Measurements from ENCODE around the gene CCBE1. TPM values are rescaled to one million over a fixed set of nuclear protein-coding genes. Genes with fewer than 3 reads are reported as not detected.

Gene CCBE1
- total and polyA plus RNA-seq, 4 donors, result 3.4 to 59.0 (median 21.9) TPM

GRCh38 chr18:59423259-59423658 lies 274.0 kb downstream of the CCBE1 start:
- H3K9me3 ChIP-seq (ENCODE audit: control insufficient read depth in 4 of 4, insufficient read depth in 3 of 4, low read length in 3 of 4), result no peaks in the 10 kb centered on the region
- 52 to 65% methylated on average over 2 of the region's 2 CpGs for WGBS, 2 donors
- DNase-seq, result peak in 2 of 3 donors; percentile 20 to 41
- no peaks in the 10 kb centered on the region for H3K27me3 ChIP-seq (ENCODE audit: control insufficient read depth in 3 of 3, insufficient read depth in 3 of 3, low read length in 2 of 3)
- TF ChIP-seq CTCF (IDR thresholded peaks at IDR 0.05; ENCODE audit: control extremely low read depth, extremely low read depth), result no peak
- ATAC-seq (ENCODE audit: insufficient read depth, low FRiP score), result no peak
- H3K9ac ChIP-seq (ENCODE audit: insufficient read depth in 1 of 2, low read length in 2 of 2), result no peak overlapping the region
- H3K27ac ChIP-seq (ENCODE audit: low read depth in 1 of 2, low read length in 1 of 2), result no peak overlapping the region
- peaks cover 0 to 20% (median 0%) of the 10 kb centered on the region in 5 donors for H3K4me1 ChIP-seq (ENCODE audit: control insufficient read depth in 5 of 5, insufficient read depth in 5 of 5, low read length in 5 of 5)
- H3K36me3 ChIP-seq (ENCODE audit: control insufficient read depth in 4 of 4, insufficient read depth in 4 of 4, low read length in 4 of 4), result no peaks in the 10 kb centered on the region
- no peak overlapping the region for H3K4me3 ChIP-seq

- Histone ChIP-seq H3K4me3 (no peak overlapping the region), H3K9me3 (ENCODE audit: control insufficient read depth in 4 of 4, insufficient read depth in 3 of 4, low read length in 3 of 4) (no peaks in the 10 kb centered on the region), H3K27ac (ENCODE audit: low read depth in 1 of 2, low read length in 1 of 2) (no peak overlapping the region), H3K27me3 (ENCODE audit: control insufficient read depth in 3 of 3, insufficient read depth in 3 of 3, low read length in 2 of 3) (no peaks in the 10 kb centered on the region), H3K9ac (ENCODE audit: insufficient read depth in 1 of 2, low read length in 2 of 2) (no peak overlapping the region), H3K36me3 (ENCODE audit: control insufficient read depth in 4 of 4, insufficient read depth in 4 of 4, low read length in 4 of 4) (no peaks in the 10 kb centered on the region), H3K4me1 (ENCODE audit: control insufficient read depth in 5 of 5, insufficient read depth in 5 of 5, low read length in 5 of 5) (peaks cover 0 to 20% (median 0%) of the 10 kb centered on the region in 5 donors)
- 64 to 69% methylated on average over 4 of the region's 4 CpGs for WGBS, 2 donors
- no peak for ATAC-seq (ENCODE audit: insufficient read depth, low FRiP score)
- DNase-seq, result no peak
- no peak for TF ChIP-seq CTCF (IDR thresholded peaks at IDR 0.05; ENCODE audit: control extremely low read depth, extremely low read depth)
Observed at GRCh38 chr18:59420244-59420643, 277.0 kb downstream of the CCBE1 start.

GRCh38 chr18:59419386-59419785 lies 277.8 kb downstream of the CCBE1 start:
- ATAC-seq (ENCODE audit: insufficient read depth, low FRiP score) (no peak), DNase-seq (peak in 2 of 3 donors; percentile 67 to 74)
- Histone ChIP-seq H3K27ac (ENCODE audit: low read depth in 1 of 2, low read length in 1 of 2) (no peak overlapping the region), H3K9ac (ENCODE audit: insufficient read depth in 1 of 2, low read length in 2 of 2) (no peak overlapping the region), H3K27me3 (ENCODE audit: control insufficient read depth in 3 of 3, insufficient read depth in 3 of 3, low read length in 2 of 3) (no peaks in the 10 kb centered on the region), H3K4me1 (ENCODE audit: control insufficient read depth in 5 of 5, insufficient read depth in 5 of 5, low read length in 5 of 5) (peaks cover 0 to 20% (median 0%) of the 10 kb centered on the region in 5 donors), H3K36me3 (ENCODE audit: control insufficient read depth in 4 of 4, insufficient read depth in 4 of 4, low read length in 4 of 4) (no peaks in the 10 kb centered on the region), H3K9me3 (ENCODE audit: control insufficient read depth in 4 of 4, insufficient read depth in 3 of 4, low read length in 3 of 4) (no peaks in the 10 kb centered on the region), H3K4me3 (no peak overlapping the region)
- no peak for TF ChIP-seq CTCF (IDR thresholded peaks at IDR 0.05; ENCODE audit: control extremely low read depth, extremely low read depth)
- 37 to 53% methylated on average over 4 of the region's 4 CpGs for WGBS, 2 donors

- no peak overlapping the region for H3K9ac ChIP-seq (ENCODE audit: insufficient read depth in 1 of 2, low read length in 2 of 2)
- DNase-seq (peak in 1 of 3 donors; percentile 13), ATAC-seq (ENCODE audit: insufficient read depth, low FRiP score) (no peak)
- no peaks in the 10 kb centered on the region for H3K27me3 ChIP-seq (ENCODE audit: control insufficient read depth in 3 of 3, insufficient read depth in 3 of 3, low read length in 2 of 3)
- H3K27ac ChIP-seq (ENCODE audit: low read depth in 1 of 2, low read length in 1 of 2), result no peak overlapping the region
- no peak for TF ChIP-seq CTCF (IDR thresholded peaks at IDR 0.05; ENCODE audit: control extremely low read depth, extremely low read depth)
- H3K9me3 ChIP-seq (ENCODE audit: control insufficient read depth in 4 of 4, insufficient read depth in 3 of 4, low read length in 3 of 4), result no peaks in the 10 kb centered on the region
- H3K4me3 ChIP-seq, result no peak overlapping the region
- 89 to 100% methylated on average over 1 of the region's 1 CpG for WGBS, 2 donors
- peaks cover 0 to 13% (median 0%) of the 10 kb centered on the region in 5 donors for H3K4me1 ChIP-seq (ENCODE audit: control insufficient read depth in 5 of 5, insufficient read depth in 5 of 5, low read length in 5 of 5)
- no peaks in the 10 kb centered on the region for H3K36me3 ChIP-seq (ENCODE audit: control insufficient read depth in 4 of 4, insufficient read depth in 4 of 4, low read length in 4 of 4)
Observed at GRCh38 chr18:59416818-59417217, 280.4 kb downstream of the CCBE1 start.
